ENCODE measurements around the gene CHPF.

DNA sequence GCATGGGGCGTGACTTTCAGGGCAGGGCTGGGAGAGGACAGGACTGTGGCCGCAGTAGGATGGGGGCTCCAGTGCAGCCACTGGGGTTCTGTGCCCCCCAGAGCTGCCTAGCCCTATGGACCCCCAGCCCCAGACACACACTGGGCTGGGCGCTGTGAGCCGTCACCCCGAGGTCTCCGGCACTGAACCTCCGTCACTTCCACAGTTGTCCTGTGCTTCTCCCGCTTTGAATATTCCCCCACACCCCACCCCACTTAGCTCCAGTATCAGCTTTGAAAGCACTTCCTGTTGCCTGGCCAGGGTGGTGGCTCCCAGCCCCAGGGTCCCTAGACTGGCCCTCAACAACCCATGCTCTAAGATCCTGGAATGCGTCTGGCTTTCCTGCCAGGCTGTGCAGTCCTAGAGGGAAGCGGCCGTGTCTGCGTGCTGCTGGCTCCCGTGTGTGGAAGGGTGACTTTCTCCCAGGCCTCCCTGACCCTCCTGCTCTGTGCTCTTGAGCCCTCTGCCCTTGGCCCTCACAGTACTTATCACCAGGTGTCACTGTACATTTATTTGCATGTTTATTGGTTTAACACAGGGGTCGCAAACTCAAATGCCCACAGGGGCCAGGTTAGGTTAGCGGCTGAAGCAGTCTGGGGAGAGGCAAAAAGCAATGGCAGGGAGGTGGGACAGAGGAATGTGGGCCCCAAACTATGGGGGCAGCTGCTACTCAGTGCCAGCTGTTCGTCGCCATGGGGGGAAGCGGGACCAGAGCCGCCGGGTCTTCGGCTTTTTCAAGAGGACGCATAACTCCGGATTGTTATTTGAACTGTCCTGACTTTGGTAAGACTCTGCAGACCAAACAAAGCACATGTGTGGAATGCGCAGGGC, 17.8 kb upstream of the CHPF start:
- no peak for TF ChIP-seq POLR2A (IDR thresholded peaks at IDR 0.05)
- TF ChIP-seq, protein P1, sequence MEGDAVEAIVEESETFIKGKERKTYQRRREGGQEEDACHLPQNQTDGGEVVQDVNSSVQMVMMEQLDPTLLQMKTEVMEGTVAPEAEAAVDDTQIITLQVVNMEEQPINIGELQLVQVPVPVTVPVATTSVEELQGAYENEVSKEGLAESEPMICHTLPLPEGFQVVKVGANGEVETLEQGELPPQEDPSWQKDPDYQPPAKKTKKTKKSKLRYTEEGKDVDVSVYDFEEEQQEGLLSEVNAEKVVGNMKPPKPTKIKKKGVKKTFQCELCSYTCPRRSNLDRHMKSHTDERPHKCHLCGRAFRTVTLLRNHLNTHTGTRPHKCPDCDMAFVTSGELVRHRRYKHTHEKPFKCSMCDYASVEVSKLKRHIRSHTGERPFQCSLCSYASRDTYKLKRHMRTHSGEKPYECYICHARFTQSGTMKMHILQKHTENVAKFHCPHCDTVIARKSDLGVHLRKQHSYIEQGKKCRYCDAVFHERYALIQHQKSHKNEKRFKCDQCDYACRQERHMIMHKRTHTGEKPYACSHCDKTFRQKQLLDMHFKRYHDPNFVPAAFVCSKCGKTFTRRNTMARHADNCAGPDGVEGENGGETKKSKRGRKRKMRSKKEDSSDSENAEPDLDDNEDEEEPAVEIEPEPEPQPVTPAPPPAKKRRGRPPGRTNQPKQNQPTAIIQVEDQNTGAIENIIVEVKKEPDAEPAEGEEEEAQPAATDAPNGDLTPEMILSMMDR (IDR thresholded peaks at IDR 0.05) = no peak

Measured in esophagus squamous epithelium (tissue), 4 donors.